HUDEP-2 (cell line): ENCODE results near the gene C1orf210.

Source experiments
- DNase-seq, 76 experiments: peaks; one replicate each; lab custom pipeline; 2025; ENCODE audit not compliant: unreplicated experiment in 76 of 76; lab: John Stamatoyannopoulos, UW

Gene C1orf210

DNA sequence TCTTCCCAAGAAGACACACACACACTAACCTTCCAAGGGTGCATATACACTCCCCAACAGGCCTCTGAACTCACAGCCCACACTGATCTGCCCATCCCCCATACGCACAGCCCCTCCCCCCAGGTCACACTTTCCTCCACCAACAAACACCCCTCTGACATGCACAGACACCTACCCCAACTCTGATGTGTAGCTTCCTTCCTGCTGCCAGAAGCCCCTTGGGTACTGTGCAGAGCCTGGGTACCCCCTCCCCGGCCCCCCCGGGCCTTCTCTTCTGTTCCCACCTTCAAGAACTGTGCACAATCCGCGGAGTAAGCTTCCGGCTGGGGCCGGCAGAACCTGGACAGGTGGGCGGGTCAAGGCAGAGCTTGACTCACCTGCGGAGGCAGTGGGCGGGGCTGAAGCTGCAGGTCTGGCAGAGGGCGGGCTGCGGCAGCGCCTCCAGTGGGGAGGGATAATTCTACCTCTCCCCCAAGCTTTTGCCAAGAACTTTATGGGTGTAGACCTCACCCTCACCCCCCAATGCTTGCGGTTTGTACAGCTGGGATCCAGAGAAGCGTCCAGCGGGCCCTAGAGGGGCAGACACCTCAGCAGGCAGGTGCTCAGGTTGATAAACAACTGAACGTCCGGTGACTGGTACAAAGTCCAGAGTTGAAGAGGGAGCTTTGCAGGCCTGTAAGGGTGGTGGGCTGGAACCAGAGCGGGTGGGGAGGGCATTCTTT lies at the start of gene C1orf210:
Gene C1orf210, minus strand, starts transcription at position 313 of the 722 bp plus-strand sequence. CDS start 2,311 bp downstream, outside the sequence.
- no peak for DNase-seq

DNA sequence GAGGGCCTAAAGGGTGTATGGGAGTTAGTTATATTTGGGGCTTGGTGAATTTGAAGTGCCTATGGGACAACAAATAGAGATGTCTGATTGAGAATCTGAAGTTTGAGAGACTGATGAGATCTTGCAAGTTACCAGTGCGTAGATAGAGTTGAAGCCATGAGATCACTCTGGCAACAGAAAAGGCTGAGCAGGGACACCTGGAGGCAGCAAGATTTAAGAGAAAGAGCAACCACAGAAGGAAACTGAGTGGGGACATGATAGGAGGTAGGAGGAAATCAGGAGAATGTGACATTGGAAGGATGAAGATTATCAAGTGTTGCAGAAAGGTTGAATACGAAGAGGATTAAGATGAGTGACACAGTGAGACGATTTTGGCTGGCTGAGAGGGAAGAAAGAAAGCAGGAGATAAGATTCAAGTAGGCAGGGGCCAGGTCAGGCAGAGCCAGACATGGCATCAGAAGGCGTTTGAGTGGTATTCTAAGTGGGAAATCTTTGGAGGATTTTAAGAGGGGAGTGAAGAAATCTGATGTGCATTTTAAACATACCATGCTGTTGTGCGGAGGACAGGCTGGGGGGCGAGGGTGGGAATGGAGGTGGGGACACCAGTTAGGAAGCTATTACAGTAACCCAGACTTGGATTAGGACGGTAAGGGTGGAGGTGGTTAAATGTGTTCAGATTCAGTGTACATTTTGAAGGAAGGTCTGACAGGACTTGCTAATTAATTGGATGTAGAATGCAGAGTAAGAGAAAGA lies 49.2 kb upstream of the C1orf210 start:
- no peak for DNase-seq

DNA sequence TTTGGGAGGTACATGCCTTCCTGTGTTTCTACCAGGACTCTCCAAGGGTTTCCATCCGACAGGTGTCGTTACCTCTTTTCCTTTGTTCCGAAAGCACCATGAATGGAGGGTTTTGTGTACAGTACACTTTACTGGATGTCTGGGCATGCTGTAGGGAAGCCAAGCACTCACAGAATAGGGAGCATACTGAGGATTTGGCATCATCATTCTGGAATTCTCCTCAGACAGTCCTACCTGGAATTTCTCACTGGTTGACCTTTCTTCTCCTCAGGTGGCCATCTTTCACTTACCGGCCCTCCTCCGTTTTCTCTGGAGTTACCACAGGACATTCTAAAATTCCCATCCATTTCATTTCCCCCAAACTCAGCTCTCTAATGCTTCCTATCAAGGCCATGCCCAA lies 46.3 kb upstream of the C1orf210 start:
- DNase-seq, result no peak

- DNase-seq, result peak in 72 of 76 experiments; percentile 14 to 84 (median 62)
Observed at GRCh38 chr1:43329995-43330751, 44.8 kb upstream of the C1orf210 start.

DNA sequence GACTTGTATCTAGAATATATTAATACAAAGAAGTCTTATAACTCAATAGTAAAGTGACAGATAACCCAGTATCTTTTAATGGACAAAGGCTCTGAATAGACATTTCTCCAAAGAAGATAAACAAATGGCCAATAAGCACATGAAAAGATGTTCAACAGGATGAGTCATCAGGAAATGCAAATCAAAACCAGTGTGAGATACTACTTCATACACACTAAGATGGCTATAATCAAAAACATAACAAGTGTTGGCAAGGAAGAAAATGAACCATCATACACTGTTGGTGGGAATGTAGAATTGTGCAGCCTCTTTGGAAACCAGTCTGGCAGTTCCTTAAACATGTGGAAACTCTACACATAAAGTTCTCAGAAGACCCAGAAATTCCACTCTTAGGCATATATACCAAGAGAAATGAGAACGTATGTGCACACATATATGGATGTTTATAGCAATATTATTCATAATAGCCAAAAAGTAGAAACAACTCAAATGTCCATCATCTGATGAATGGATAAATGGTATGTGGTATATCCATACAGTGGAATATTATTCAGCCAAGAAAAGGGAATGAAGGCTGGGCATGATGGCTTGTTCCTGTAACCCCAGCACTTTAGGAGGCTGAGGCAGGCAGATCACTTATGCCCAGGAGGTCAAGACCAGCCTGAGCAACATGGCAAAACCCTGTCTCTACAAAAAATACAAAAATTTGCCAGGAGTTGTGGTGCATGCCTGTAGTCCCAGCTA lies 42.3 kb upstream of the C1orf210 start:
- no peak for DNase-seq

DNA sequence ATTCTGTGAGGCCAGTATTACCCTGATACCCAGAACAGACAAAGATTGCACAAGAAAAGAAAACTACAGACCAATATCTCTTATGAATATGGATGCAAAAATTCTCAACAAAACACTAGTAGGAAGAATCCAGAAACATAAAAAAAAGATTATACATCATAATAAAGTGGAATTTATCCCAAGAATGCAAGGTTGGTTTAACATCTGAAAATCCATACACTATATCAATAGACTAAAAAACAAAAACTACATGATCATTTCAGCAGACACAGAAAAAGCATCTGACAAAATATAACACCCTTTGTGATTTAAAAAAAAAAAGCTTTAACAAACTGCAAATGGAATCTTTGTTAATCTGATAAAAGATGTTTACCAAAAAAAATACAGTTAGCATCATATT lies 40.0 kb upstream of the C1orf210 start:
- no peak for DNase-seq

GRCh38 chr1:43324810-43325209 lies 39.4 kb upstream of the C1orf210 start:
- DNase-seq, result no peak

DNA sequence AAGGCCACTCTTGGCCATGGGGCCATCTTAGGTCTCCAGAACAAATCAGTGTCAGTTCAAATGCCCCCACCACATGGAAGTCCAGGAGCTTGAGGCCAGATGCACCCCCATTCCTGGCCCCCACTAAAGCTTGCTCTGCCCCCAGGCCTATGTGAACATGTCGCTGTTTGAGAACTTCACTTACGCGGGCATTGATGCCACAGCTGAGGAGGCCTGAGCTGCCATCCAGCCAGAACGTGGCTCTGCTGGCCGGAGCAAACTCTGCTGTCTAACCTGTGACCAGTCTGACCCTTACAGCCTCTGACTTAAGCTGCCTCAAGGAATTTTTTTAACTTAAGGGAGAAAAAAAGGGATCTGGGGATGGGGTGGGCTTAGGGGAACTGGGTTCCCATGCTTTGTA lies 37.1 kb upstream of the C1orf210 start:
- DNase-seq, result no peak

DNA sequence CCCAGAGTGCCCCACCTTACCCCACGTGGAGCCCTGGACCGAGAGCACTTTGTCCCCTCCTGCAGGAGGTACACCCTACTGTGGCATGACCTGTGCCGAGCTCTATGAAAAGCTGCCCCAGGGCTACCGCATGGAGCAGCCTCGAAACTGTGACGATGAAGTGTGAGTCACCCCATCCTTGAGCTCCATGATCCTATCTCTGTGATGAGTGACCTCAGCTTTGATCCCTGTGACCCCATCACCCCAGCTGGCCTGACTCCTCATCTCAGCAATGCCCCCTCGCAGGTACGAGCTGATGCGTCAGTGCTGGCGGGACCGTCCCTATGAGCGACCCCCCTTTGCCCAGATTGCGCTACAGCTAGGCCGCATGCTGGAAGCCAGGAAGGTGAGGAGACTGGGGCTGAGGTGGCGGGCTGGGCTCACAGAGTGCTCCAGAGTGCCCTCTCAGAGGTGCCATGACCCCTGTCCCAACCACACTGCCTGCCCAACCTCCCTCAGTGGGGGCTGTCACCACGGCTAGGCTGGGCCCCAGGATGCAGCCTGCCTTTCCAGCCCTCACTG lies 36.0 kb upstream of the C1orf210 start:
- DNase-seq, result peak in 1 of 76 experiments; percentile 12

DNA sequence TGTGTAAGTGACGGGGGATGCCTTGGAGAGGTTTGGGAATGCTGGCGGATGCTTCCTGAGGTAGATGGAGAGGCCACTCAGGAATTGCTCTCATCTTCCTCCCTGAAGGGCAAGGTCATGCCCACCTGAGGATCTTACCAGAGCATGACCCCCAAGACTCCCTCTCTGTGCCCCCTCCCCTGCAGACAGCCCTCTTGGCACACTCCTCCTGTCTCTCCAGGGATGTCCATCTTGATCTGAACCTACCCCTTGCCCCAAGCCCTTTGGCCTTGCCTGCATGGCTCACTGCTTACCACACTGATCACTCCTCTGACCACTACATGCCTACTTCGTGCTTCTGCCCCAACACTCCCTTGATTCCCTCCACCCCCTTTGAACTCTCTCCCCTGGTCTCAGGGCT lies 34.4 kb upstream of the C1orf210 start:
- no peak for DNase-seq

- no peak for DNase-seq
Observed at GRCh38 chr1:43319288-43319687, 33.9 kb upstream of the C1orf210 start.

GRCh38 chr1:43318831-43319230 lies 33.5 kb upstream of the C1orf210 start:
- no peak for DNase-seq

DNA sequence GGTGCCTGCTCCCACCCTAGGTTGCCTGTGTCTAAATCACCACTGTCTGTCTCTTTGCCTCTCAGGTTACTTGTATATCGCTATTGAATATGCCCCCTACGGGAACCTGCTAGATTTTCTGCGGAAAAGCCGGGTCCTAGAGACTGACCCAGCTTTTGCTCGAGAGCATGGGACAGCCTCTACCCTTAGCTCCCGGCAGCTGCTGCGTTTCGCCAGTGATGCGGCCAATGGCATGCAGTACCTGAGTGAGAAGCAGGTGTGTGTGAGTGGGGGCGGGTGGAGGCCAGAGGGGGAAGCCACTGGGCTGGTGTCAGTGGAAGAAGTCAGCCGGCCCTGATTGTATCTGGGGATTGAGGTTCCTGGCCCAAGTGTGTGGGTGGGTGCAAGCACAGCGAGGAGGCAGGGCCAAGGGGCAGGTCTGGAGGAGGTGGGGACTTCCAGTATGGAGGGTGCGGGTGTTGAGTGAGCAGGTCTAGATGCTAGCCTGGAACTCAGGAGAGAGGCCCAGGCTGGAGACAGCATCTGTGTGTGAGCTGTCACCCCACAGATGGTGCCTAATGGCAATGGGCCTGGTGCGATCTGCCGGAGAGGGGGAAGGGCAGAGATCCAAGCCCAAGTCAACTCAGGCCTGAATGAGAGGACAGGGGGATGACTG lies 32.6 kb upstream of the C1orf210 start:
- peak in 1 of 76 experiments; percentile 30 for DNase-seq

DNA sequence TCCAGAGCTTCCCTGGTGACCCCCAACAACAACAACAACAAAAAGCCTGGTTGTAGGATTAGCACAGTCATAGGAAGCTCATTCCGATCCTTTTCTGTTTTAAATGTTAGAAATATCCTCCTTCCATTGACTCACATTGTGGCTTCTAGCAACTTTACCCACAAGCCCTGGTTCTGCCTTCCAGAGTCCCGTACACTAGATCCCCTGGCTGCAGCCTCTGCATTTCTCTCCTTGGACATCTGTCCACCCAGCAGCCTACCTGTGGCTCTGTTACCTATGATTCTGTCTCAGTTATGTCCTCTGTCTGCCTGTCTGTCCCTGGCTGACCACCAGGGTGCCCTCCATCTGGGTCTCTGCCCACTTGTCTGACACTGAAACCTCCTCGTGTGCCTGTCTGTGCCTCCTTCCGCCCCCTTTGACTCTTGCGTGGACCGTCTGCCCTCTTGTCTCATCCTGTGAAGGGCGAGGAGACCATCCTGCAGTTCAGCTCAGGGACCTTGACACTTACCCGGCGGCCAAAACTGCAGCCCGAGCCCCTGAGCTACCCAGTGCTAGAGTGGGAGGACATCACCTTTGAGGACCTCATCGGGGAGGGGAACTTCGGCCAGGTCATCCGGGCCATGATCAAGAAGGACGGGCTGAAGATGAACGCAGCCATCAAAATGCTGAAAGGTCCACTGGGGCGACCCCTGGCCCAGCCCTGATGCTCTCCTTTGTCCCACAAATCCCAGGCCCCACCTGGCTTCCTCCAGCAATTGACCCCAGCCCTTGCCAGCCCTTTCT lies 31.5 kb upstream of the C1orf210 start:
- DNase-seq, result no peak

DNA sequence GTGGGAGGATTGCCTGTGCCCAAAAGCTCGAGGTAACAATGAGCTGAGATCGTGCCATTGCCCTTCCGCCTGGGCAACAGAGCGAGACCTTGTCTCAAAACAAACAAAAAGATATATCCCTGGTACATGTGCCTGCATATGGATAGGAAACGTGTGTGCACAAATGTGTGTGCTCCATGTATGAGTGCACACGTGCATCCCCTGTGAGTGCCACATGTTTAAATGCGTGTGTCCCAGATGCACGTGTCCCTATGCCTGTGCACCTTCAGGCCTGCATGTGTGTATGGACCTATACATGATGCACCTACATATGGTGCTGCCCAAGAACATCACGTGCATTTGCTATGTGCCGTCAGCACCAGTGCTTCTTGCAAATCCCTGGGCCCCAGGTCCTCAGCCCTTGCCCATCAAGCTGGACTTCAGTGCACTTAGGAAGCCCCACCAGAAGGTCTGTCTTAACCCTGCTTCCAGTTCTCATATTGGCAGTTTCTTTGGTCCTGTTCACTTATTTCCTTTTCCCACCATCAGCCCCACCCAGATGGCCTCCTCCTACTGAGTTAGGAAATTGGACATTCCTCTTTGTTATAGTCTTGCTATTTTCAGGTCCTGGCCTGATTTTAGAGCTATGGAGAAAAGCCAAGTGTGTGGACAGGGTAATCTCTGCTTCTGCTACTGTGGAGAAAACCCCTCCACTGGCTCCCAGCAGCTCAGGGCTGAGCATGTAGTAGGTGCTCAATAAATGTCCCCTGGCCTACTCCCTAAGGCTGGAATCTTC lies 30.8 kb upstream of the C1orf210 start:
- DNase-seq, result no peak

- no peak for DNase-seq
Observed at GRCh38 chr1:43315481-43315880, 30.1 kb upstream of the C1orf210 start.

DNA sequence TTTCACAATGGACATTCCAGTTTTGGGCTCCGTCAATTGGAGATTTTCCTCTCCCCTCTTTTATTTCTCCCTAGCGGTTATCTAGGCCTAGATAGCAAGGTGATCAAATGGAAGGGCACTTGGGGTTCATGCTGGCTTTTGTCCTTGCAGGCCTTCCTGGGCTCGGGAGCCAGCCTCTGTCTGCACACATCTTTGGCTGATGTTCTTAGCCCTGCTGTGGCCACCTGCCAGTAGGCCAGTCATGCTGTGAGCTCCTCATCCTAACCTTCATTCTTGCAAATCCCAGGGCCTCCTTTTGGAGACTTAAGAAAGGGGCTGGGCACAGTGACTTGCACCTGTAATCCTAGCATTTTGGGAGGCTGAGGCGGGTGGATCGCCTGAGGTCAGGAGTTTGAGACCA lies 28.9 kb upstream of the C1orf210 start:
- no peak for DNase-seq

- DNase-seq, result no peak
Observed at GRCh38 chr1:43313771-43314170, 28.4 kb upstream of the C1orf210 start.
